Endometrial microvascular endothelial cells (primary cell): ENCODE measurements around the gene EFCAB9. TPM values are rescaled to one million over a fixed set of nuclear protein-coding genes. Genes with fewer than 3 reads are reported as not detected.

ENCODE experiments used
- in situ Hi-C: cut with HindIII; loops from 2 replicates; pipeline ENCODE4 v1.10.0; 2017; ENCODE audit warnings: low sequenced_read_pairs, low pct_unique_long_range_greater_than_20kb; ENCODE audit errors: inconsistent ontology term
- total RNA-seq: library from RNA; depleted of rRNA; stranded (reverse); fragments of >200 nt; gene quantifications from one replicate; pipeline ENCODE4 v1.2.3, GENCODE V29; 2015; ENCODE audit errors: inconsistent ontology term

Gene EFCAB9
- total RNA-seq, 1 donor from 2014 or later: not detected

- in situ Hi-C loops: no loop called here
Measured at GRCh38 chr5:172223901-172224873, 30.2 kb downstream of the EFCAB9 start.

GRCh38 chr5:172224996-172225395 lies 31.0 kb downstream of the EFCAB9 start:
- in situ Hi-C loops: no loop called here

GRCh38 chr5:172229904-172230303 lies 35.9 kb downstream of the EFCAB9 start:
- in situ Hi-C loops: no loop called here

- in situ Hi-C loops: no loop called here
Measured at GRCh38 chr5:172234031-172234430, 40.1 kb downstream of the EFCAB9 start.

- in situ Hi-C loops: no loop called here
Measured at GRCh38 chr5:172235132-172235780, 41.3 kb downstream of the EFCAB9 start.

- in situ Hi-C loops: no loop called here
Measured at GRCh38 chr5:172235827-172236736, 42.1 kb downstream of the EFCAB9 start.

- in situ Hi-C loops: no loop called here
Measured at GRCh38 chr5:172238334-172238733, 44.4 kb downstream of the EFCAB9 start.

- in situ Hi-C loops: no loop called here
Measured at GRCh38 chr5:172243302-172243701, 49.3 kb downstream of the EFCAB9 start.

GRCh38 chr5:172245046-172245445 lies 51.1 kb downstream of the EFCAB9 start:
- in situ Hi-C loops: no loop called here

- in situ Hi-C loops: no loop called here
Measured at GRCh38 chr5:172245703-172246125, 51.7 kb downstream of the EFCAB9 start.

- in situ Hi-C loops: no loop called here
Measured at GRCh38 chr5:172248637-172249036, 54.7 kb downstream of the EFCAB9 start.

GRCh38 chr5:172251419-172251818 lies 57.4 kb downstream of the EFCAB9 start:
- in situ Hi-C loops: no loop called here

GRCh38 chr5:172252501-172252900 lies 58.5 kb downstream of the EFCAB9 start:
- in situ Hi-C loops: no loop called here

Other genes starting within 250 kb of the EFCAB9 start
- gene FBXW11, start 187.5 kb upstream of the EFCAB9 start, total RNA-seq: 39.5 TPM
- 26.4 TPM for gene STK10, start 5.9 kb upstream of the EFCAB9 start, total RNA-seq
- 22.9 TPM for gene UBTD2, start 89.6 kb downstream of the EFCAB9 start, total RNA-seq